Stomach (tissue), 4 donors: ENCODE data around the gene LCP1.

Experiments used
- POLR2A ChIP-seq, 4 donors: fragments of 450-650 bp; IDR thresholded peaks; one replicate each; pipeline ENCODE4 v1.6.1; 2016; ENCODE audit warnings: antibody characterized with exemption in 4 of 4, control low read depth in 2 of 4, mild to moderate bottlenecking in 1 of 4, moderate library complexity in 1 of 4
- TF ChIP-seq, protein P1 (sequence below), 7 experiments: fragments of 450-650 bp in 4 of 7; fragments of 200-600 bp in 3 of 7; sonication (generic) in 3 of 7; IDR thresholded peaks; one replicate each; pipeline ENCODE4 v1.5.1; 2016 to 2019; ENCODE audit warnings: antibody characterized with exemption in 7 of 7, control low read depth in 2 of 7, mild to moderate bottlenecking in 1 of 7

DNA sequence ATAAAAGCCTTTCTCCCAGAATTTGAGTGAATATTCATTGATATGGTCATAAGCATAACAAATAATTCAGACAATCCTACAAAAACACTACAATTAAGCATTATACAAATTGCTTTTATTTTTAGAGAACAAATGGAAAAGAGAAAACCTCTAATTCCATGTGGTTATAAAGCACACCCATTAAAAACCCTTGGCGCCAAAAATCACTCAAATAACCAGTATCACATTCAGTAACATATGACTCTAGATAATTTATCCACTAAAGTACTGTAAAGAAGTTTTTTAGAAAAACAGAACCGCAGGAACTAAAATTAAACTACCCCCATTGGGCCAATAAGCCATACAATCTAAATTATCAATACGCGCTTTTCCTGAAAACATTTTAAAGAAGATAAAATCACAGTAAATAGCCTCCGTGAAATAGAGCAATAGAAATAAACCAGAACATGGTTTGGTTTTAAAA lies 569 bp downstream of the LCP1 start:
- TF ChIP-seq, protein P1, sequence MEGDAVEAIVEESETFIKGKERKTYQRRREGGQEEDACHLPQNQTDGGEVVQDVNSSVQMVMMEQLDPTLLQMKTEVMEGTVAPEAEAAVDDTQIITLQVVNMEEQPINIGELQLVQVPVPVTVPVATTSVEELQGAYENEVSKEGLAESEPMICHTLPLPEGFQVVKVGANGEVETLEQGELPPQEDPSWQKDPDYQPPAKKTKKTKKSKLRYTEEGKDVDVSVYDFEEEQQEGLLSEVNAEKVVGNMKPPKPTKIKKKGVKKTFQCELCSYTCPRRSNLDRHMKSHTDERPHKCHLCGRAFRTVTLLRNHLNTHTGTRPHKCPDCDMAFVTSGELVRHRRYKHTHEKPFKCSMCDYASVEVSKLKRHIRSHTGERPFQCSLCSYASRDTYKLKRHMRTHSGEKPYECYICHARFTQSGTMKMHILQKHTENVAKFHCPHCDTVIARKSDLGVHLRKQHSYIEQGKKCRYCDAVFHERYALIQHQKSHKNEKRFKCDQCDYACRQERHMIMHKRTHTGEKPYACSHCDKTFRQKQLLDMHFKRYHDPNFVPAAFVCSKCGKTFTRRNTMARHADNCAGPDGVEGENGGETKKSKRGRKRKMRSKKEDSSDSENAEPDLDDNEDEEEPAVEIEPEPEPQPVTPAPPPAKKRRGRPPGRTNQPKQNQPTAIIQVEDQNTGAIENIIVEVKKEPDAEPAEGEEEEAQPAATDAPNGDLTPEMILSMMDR (IDR thresholded peaks at IDR 0.05), result no peak
- no peak for TF ChIP-seq POLR2A (IDR thresholded peaks at IDR 0.05)
